Measurements from ENCODE around the gene ECSCR.
"Not testable (repeated sequence)": the region's sequence is repeated elsewhere in the genome, so short reads cannot be mapped to it uniquely, and the experiment has no call there.

Gene ECSCR

DNA sequence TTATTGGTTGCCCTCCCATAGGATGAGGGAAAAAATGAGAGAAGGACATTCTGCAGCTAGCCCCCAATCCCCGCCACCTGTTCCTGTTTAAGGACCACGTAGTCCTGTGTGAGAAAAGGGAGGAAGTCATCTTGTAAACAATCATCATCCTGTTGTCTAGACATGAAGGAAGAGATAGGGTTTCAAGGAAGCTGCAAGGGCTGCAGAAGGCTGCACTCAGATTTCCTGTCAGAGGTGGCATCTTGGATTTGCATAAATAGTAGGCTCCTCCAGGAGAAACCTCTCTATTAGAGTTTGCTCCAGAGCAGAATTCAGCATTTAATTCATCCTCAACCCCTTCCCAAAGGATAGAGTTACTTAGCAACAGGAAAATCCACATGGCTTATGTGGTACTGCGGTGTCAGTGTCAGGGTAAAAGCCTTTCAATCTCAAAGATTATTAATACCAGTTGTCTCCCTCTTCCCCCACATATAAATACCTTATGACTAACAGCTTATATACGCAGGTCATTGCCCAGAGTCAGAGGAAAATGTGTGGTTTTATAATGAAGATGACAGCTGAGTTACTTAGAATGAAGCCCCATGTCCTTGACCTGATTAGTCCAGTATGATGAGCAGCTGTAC, 18.6 kb downstream of the ECSCR start:
- DNase-seq: no peak

DNA sequence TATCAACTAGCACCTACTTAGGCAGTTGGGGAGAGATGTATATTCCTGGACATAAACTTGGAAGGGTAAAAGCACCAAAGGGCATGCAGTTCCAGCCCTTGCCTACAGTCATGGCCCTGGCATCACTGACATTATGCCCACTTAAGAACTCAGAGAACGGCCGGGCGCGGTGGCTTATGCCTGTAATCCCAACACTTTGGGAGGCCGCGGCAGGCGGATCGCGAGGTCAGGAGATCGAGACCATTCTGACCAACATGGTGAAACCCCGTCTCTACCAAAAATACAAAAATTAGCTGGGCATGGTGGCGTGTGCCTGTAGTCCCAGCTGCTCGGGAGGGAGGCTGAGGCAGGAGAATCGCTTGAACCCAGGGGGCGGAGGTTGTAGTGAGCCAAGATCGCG, 22.1 kb downstream of the ECSCR start:
- not testable (repeated sequence) for DNase-seq

- DNase-seq: peak; percentile 92
Observed at GRCh38 chr5:139439013-139439903, 23.3 kb downstream of the ECSCR start, which contains the start of gene DNAJC18. DNAJC18 (minus strand) TSS chr5:139439525; CDS start chr5:139439445, 80 bp downstream.

GRCh38 chr5:139438707-139439012, 23.9 kb downstream of the ECSCR start:
- DNase-seq: no peak

- no peak for DNase-seq
Observed at GRCh38 chr5:139435676-139436075, 26.9 kb downstream of the ECSCR start.

GRCh38 chr5:139431706-139432105, 30.8 kb downstream of the ECSCR start:
- DNase-seq: no peak

- no peak for DNase-seq
Observed at GRCh38 chr5:139430015-139430414, 32.5 kb downstream of the ECSCR start.

- no peak for DNase-seq
Observed at GRCh38 chr5:139426203-139426885, 36.2 kb downstream of the ECSCR start.

DNA sequence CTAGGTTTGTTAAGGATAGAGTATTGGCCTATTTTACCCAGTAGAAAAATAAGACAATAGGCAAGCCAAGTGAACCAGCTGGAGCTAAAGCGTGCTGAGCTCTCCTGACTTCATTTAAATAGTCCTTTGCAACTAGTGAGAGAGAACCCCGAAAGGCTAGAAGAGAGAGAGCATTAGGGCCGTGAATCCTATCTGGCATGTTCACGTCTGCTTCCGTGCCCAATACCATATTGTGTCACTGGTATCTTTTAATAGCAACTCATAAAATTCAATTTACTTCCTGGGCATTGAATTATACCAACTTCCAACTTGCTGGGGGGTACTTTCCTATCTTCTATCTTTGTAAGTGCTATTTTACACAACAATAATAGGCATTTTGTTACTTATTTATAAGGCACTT, 37.0 kb downstream of the ECSCR start:
- no peak for DNase-seq

- DNase-seq: peak; percentile 72
Observed at GRCh38 chr5:139422307-139422893, 40.1 kb downstream of the ECSCR start.

DNA sequence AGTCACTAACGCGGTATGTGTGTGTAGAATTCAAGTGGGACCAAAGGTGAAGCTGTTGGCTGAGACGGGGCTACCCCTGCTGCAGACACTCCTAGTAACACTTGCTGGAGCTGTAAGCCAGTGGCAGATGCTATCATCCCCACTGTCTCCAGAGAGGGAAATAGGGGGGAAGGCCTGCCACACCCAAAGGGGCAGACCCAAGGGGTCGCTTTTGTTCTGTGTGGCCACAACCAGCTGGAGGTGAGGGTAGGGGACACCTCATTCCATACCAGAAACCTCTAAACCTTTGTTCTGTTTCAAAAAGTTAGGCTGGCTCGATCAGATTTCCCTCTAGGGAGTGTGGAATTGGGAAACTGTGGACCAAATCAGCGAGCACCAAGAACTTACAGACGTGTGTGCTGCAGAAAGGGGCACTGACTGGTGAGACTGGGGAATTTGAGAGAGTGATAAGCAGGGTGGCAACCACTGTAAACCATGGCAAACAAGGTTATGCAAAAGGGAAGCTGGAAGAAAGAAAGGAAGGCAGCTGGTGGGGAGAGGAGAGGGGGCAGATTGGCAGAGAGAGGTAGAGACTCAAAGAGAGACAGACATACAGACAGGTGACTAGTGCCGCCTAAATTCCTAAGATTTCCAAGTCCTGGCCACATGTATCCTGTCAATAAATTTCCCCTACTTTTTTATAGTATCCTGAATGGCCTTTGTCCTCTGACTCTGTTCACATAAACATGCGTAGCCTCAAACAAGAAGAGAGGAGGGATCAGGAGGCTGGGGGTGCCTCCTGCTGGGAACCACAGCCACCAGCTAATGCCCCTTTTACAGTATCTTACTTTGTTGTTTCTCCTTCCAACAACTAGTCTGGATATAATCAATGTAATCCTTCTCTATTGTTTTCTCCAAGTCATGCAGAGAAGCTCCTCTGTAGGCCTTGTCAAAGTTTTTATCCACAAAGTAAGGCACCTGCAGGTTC, 43.0 kb downstream of the ECSCR start:
- no peak for DNase-seq

DNA sequence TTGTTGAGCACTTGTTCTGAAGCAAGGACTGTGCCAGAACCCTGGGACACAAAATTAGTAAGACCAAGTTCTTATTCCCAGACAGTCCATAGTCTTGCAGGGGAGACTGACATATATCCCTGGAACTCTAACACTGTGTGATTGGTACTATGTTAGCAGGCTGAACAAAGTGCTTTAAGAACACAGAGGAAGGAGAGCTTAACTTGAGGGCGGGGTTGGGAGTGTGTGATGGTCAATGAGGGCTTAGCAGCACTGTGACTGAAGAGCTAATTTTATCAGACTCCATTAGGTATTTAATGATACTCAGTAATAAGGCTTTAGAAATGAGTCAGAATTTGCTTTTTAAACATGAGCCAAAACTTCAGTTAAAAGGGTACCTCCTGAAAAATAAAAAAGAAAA, 43.8 kb downstream of the ECSCR start:
- DNase-seq: no peak

DNA sequence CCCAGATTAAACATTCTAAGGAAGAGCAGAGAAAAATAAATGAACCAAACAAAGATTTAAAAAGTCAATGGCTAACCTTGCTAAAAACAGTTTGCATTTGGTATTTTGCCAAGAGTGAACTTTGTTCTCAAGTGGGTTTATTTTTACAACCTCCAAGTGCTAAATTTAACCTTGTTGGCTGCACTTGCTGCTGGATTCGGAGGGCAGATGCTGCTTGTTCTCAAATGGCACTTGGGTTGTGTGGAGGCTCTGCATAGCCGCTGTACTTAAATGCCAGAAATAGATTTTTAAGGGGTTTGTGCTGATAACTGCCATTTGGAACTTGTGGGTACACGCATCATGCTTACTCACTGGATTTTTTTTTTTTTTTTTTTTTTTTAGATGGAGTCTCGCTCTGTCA, 45.3 kb downstream of the ECSCR start:
- no peak for DNase-seq

GRCh38 chr5:139416651-139417050, 45.9 kb downstream of the ECSCR start:
- DNase-seq: no peak

- no peak for DNase-seq
Observed at GRCh38 chr5:139415869-139416268, 46.7 kb downstream of the ECSCR start.

DNA sequence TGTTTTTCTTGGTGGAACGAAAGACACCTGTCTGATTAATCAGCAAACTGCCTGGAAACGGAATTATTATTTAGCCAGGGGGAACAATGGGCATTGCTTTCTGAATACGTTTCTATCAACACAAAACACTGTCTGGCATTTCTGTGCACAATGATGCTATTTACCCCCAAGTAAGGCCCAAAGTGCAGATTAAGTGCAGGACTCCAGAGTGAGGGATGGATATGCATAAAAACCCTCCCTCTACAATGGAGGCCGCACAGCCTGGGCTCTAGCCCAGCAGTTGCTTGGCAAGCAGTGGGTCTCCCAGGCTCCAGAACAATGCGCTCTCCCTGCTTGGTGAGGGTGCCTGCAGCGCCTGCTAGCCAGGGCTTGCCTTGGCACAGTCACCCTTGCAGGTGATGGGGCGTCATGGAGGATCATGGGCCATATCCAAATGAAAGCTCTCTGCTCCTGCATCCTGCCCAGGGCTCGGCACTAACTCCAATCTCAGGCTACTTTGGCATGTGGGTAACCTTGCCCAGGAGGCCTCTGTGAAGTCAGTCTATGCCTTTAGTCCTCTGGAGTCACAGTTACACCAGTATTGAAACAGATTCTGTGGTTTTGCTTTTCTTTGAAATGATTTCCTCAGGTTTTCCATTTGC, 47.2 kb downstream of the ECSCR start:
- no peak for DNase-seq

DNA sequence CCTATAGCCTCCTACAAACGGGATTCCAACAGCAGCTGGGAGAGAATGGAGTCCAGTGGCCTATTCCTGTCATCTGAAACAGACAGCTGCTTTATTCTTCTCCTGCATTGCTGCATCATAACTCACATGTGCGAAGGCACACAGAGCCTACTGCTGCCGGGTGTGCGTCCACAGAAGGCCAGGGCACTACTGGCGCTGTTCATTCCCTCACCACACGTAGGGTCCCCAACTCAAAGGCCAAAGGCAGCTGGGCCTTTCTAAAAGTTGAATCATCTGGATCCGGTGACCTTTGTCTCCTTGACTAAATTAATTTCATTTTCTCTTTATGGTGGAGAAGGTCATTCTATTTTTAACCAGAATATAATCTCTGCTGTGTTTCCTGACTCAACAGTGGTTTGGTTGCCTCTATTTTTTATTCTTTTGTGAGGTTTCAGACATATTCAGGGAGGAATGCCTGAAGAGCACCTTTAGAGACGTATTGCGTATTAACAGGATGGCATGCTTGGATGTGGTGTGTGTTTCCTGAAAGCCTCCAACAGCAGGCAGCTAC, 47.9 kb downstream of the ECSCR start:
- DNase-seq: no peak

- peak; percentile 45 for DNase-seq
Observed at GRCh38 chr5:139413963-139414362, 48.6 kb downstream of the ECSCR start.

- DNase-seq: no peak
Observed at GRCh38 chr5:139413153-139413552, 49.4 kb downstream of the ECSCR start.

GRCh38 chr5:139410993-139411828, 51.3 kb downstream of the ECSCR start:
- DNase-seq: no peak
